Breast epithelium (tissue), 3 donors: Measurements from ENCODE around the gene PIEZO1.

Source experiments
- CTCF ChIP-seq, 3 donors: fragments of 450-650 bp; IDR thresholded peaks; one replicate each; pipeline ENCODE4 v1.5.1; 2016 to 2017; ENCODE audit warnings: antibody characterized with exemption in 3 of 3, mild to moderate bottlenecking in 3 of 3, moderate library complexity in 3 of 3
- POLR2A ChIP-seq: fragments of 450-650 bp; IDR thresholded peaks from one replicate; pipeline ENCODE4 v1.6.1; 2016; ENCODE audit warnings: antibody characterized with exemption, mild to moderate bottlenecking, moderate library complexity

- TF ChIP-seq POLR2A (no peak), CTCF (IDR thresholded peaks at IDR 0.05) (no peak)
Observed at GRCh38 chr16:88703486-88704309, 81.3 kb downstream of the PIEZO1 start.
